Measurements from ENCODE around the gene GRB7.
"Not testable (repeated sequence)": the region's sequence is repeated elsewhere in the genome, so short reads cannot be mapped to it uniquely, and the experiment has no call there.

GRB7 gene

GRCh38 chr17:39709319-39709997 lies 28.3 kb upstream of the GRB7 start:
- DNase-seq (ENCODE audit: low read depth): no peak

GRCh38 chr17:39709998-39710964 lies 27.5 kb upstream of the GRB7 start:
- DNase-seq (ENCODE audit: low read depth): no peak

GRCh38 chr17:39711071-39711470 lies 26.7 kb upstream of the GRB7 start:
- not testable (repeated sequence) for DNase-seq (ENCODE audit: low read depth)

- DNase-seq (ENCODE audit: low read depth): no peak
Measured at GRCh38 chr17:39711851-39712250, 25.9 kb upstream of the GRB7 start.

GRCh38 chr17:39714234-39714633 lies 23.5 kb upstream of the GRB7 start:
- DNase-seq (ENCODE audit: low read depth): no peak

- no peak for DNase-seq (ENCODE audit: low read depth)
Measured at GRCh38 chr17:39715375-39716072, 22.2 kb upstream of the GRB7 start.

- DNase-seq (ENCODE audit: low read depth): no peak
Measured at GRCh38 chr17:39716073-39716818, 21.5 kb upstream of the GRB7 start.

GRCh38 chr17:39716879-39717536 lies 20.7 kb upstream of the GRB7 start:
- DNase-seq (ENCODE audit: low read depth): no peak

- DNase-seq (ENCODE audit: low read depth): no peak
Measured at GRCh38 chr17:39717660-39718059, 20.1 kb upstream of the GRB7 start.

- no peak for DNase-seq (ENCODE audit: low read depth)
Measured at GRCh38 chr17:39719563-39720355, 18.0 kb upstream of the GRB7 start.

- no peak for DNase-seq (ENCODE audit: low read depth)
Measured at GRCh38 chr17:39722104-39722503, 15.6 kb upstream of the GRB7 start.

GRCh38 chr17:39722965-39723848 lies 14.5 kb upstream of the GRB7 start:
- DNase-seq (ENCODE audit: low read depth): no peak

GRCh38 chr17:39724731-39725130 lies 13.0 kb upstream of the GRB7 start:
- DNase-seq (ENCODE audit: low read depth): no peak

- not testable (repeated sequence) for DNase-seq (ENCODE audit: low read depth)
Measured at GRCh38 chr17:39725923-39726322, 11.8 kb upstream of the GRB7 start.

GRCh38 chr17:39726617-39727016 lies 11.1 kb upstream of the GRB7 start:
- no peak for DNase-seq (ENCODE audit: low read depth)

GRCh38 chr17:39727556-39727955 lies 10.2 kb upstream of the GRB7 start:
- no peak for DNase-seq (ENCODE audit: low read depth)

GRCh38 chr17:39729280-39729851 lies 8.4 kb upstream of the GRB7 start:
- DNase-seq (ENCODE audit: low read depth): no peak

- DNase-seq (ENCODE audit: low read depth): peak; percentile 88
Measured at GRCh38 chr17:39730095-39730921, 7.4 kb upstream of the GRB7 start, which contains the start of gene MIEN1. TSS of gene MIEN1 (minus strand) at chr17:39730532. CDS start at chr17:39730495, 37 bp downstream.

All from T follicular helper cell (primary cell).